Measurements from ENCODE around the gene FOXP1.

Gene FOXP1

GRCh38 chr3:71180524-71180923, 403.0 kb downstream of the FOXP1 start:
- Histone ChIP-seq H3K36me3 (ENCODE audit: control insufficient read depth, insufficient read depth, low read length) (no peaks in the 10 kb centered on the region), H3K27me3 (replicated peaks; ENCODE audit: control insufficient read depth, insufficient read depth, low read length) (no peaks in the 10 kb centered on the region), H3K4me3 (replicated peaks; ENCODE audit: low read depth, low read length) (no peak overlapping the region)
- no peak for TF ChIP-seq CTCF (IDR thresholded peaks at IDR 0.05; ENCODE audit: insufficient read depth, low read length, poor library complexity, severe bottlenecking)
- DNase-seq (ENCODE audit: extremely low read depth, insufficient read length): no peak

GRCh38 chr3:71177375-71177774, 406.2 kb downstream of the FOXP1 start:
- TF ChIP-seq CTCF (IDR thresholded peaks at IDR 0.05; ENCODE audit: insufficient read depth, low read length, poor library complexity, severe bottlenecking): no peak
- H3K4me3 ChIP-seq (replicated peaks; ENCODE audit: low read depth, low read length): no peak overlapping the region
- no peak for DNase-seq (ENCODE audit: extremely low read depth, insufficient read length)
- H3K27me3 ChIP-seq (replicated peaks; ENCODE audit: control insufficient read depth, insufficient read depth, low read length): no peaks in the 10 kb centered on the region; the same call in 1 of the 2 replicates
- no peaks in the 10 kb centered on the region for H3K36me3 ChIP-seq (ENCODE audit: control insufficient read depth, insufficient read depth, low read length)

GRCh38 chr3:71176366-71176765, 407.2 kb downstream of the FOXP1 start:
- Histone ChIP-seq H3K36me3 (ENCODE audit: control insufficient read depth, insufficient read depth, low read length) (no peaks in the 10 kb centered on the region), H3K4me3 (replicated peaks; ENCODE audit: low read depth, low read length) (no peak overlapping the region), H3K27me3 (replicated peaks; ENCODE audit: control insufficient read depth, insufficient read depth, low read length) (no peaks in the 10 kb centered on the region; the same call in 1 of the 2 replicates)
- TF ChIP-seq CTCF (IDR thresholded peaks at IDR 0.05; ENCODE audit: insufficient read depth, low read length, poor library complexity, severe bottlenecking): no peak
- no peak for DNase-seq (ENCODE audit: extremely low read depth, insufficient read length)

GRCh38 chr3:71175691-71176365, 407.7 kb downstream of the FOXP1 start:
- no peak for TF ChIP-seq CTCF (IDR thresholded peaks at IDR 0.05; ENCODE audit: insufficient read depth, low read length, poor library complexity, severe bottlenecking)
- Histone ChIP-seq H3K27me3 (replicated peaks; ENCODE audit: control insufficient read depth, insufficient read depth, low read length) (no peaks in the 10 kb centered on the region; the same call in 1 of the 2 replicates), H3K4me3 (replicated peaks; ENCODE audit: low read depth, low read length) (no peak overlapping the region), H3K36me3 (ENCODE audit: control insufficient read depth, insufficient read depth, low read length) (no peaks in the 10 kb centered on the region)
- DNase-seq (ENCODE audit: extremely low read depth, insufficient read length): no peak

GRCh38 chr3:71172951-71173350, 410.6 kb downstream of the FOXP1 start:
- no peak for TF ChIP-seq CTCF (IDR thresholded peaks at IDR 0.05; ENCODE audit: insufficient read depth, low read length, poor library complexity, severe bottlenecking)
- Histone ChIP-seq H3K36me3 (ENCODE audit: control insufficient read depth, insufficient read depth, low read length) (no peaks in the 10 kb centered on the region), H3K4me3 (replicated peaks; ENCODE audit: low read depth, low read length) (no peak overlapping the region), H3K27me3 (replicated peaks; ENCODE audit: control insufficient read depth, insufficient read depth, low read length) (no peaks in the 10 kb centered on the region; the same call in 1 of the 2 replicates)
- no peak for DNase-seq (ENCODE audit: extremely low read depth, insufficient read length)
